Left cardiac atrium (tissue), 4 donors: ENCODE results near the gene KDM5A. TPM values are rescaled to one million over a fixed set of nuclear protein-coding genes. Genes with fewer than 3 reads are reported as not detected.
"Not testable (repeated sequence)": the region's sequence is repeated elsewhere in the genome, so short reads cannot be mapped to it uniquely, and the experiment has no call there.

Experiments
- ATAC-seq, 2 donors: fragments of 200-7000 bp; cut with Tn5 transposase; one replicate each; pipeline ENCODE4 v1.9.1; 2020; ENCODE audit warnings: mild to moderate bottlenecking in 2 of 2, moderate library complexity in 2 of 2
- DNase-seq: peaks from one replicate; pipeline ENCODE4 v3.0.0-alpha.2; 2020
- intact Hi-C, 2 donors: fragments of 100-400 bp; cut with DNase I; formaldehyde crosslinking; loops; one replicate each; pipeline versions ENCODE4 v1.14.1 to v1.15.1; 2022 to 2023
- total RNA-seq, 2 donors: library from RNA; stranded (reverse); fragmentation: NEBNext Ultra II Directional; extraction: Animal tissue kit (Norgen Biotek cat#: 25700); gene quantifications; one replicate each; pipeline ENCODE4 v1.2.1, GENCODE V29; 2021
- donor health status: DM: no; HTN: yes; CAD: no.
- donor health status: DM: no; HTN: yes; CAD: no; lungs with severe emphysema.
- donor health status: DM: yes; HTN: yes; CAD: no.
- donor health status: Dilated cardiomyopathy.

The KDM5A gene
- total RNA-seq, 2 donors from 2014 or later, result 36.5 to 38.1 TPM

GRCh38 chr12:253116-253831 is 135.8 kb downstream of the KDM5A start:
- intact Hi-C loops, result no loop called here
- no peak for DNase-seq
- no peak for ATAC-seq

- intact Hi-C loops, result no loop called here
- DNase-seq (no peak), ATAC-seq (no peak)
These were observed 136.5 kb downstream of the KDM5A start for GRCh38 chr12:252636-253035.

GRCh38 chr12:247271-247670 is 141.8 kb downstream of the KDM5A start:
- intact Hi-C loops, result no loop called here
- DNase-seq (no peak), ATAC-seq (no peak)

GRCh38 chr12:243381-243780 is 145.7 kb downstream of the KDM5A start:
- DNase-seq, result no peak
- no peak for ATAC-seq
- intact Hi-C loops, result no loop called here

- ATAC-seq (no peak), DNase-seq (no peak)
- intact Hi-C loops, result no loop called here
These were observed 146.6 kb downstream of the KDM5A start for GRCh38 chr12:242496-242895.

- no peak for DNase-seq
- intact Hi-C loops, result no loop called here
- no peak for ATAC-seq
These were observed 147.9 kb downstream of the KDM5A start for GRCh38 chr12:241266-241665.

GRCh38 chr12:240566-240965 is 148.6 kb downstream of the KDM5A start:
- ATAC-seq (no peak), DNase-seq (no peak)
- intact Hi-C loops, result no loop called here

GRCh38 chr12:238736-239398 is 150.3 kb downstream of the KDM5A start:
- intact Hi-C loops, result no loop called here
- DNase-seq, result no peak
- no peak for ATAC-seq

- no peak for DNase-seq
- intact Hi-C loops, result no loop called here
- ATAC-seq, result no peak
These were observed 151.0 kb downstream of the KDM5A start for GRCh38 chr12:238116-238515.

GRCh38 chr12:237026-237815 is 151.9 kb downstream of the KDM5A start:
- intact Hi-C loops, result no loop called here

GRCh38 chr12:236445-236844 is 152.7 kb downstream of the KDM5A start:
- intact Hi-C loops, result no loop called here
- ATAC-seq (no peak), DNase-seq (no peak)

More at GRCh38 chr12:237026-237815, 151.9 kb downstream of the KDM5A start:
- ATAC-seq (no peak), DNase-seq (no peak)

- ATAC-seq, DNase-seq, intact Hi-C loops: not testable (repeated sequence)
These were observed 153.2 kb downstream of the KDM5A start for GRCh38 chr12:235967-236366.

- intact Hi-C loops, result no loop called here
- ATAC-seq, result no peak
- DNase-seq, result no peak
These were observed 154.2 kb downstream of the KDM5A start for GRCh38 chr12:234891-235415.

GRCh38 chr12:234019-234418 is 155.1 kb downstream of the KDM5A start:
- ATAC-seq (no peak), DNase-seq (no peak)
- intact Hi-C loops, result no loop called here

- DNase-seq, result no peak
- intact Hi-C loops, result no loop called here
- ATAC-seq, result no peak
These were observed 155.5 kb downstream of the KDM5A start for GRCh38 chr12:233615-233968.

- ATAC-seq (peak; percentile 23 to 39), DNase-seq (no peak)
- intact Hi-C loops, result no loop called here
These were observed 156.1 kb downstream of the KDM5A start for GRCh38 chr12:232731-233614.

GRCh38 chr12:230925-231671 is 158.0 kb downstream of the KDM5A start:
- DNase-seq (no peak), ATAC-seq (no peak)
- intact Hi-C loops, result no loop called here
